GM19463 (cell line): ENCODE data around the gene LEFTY2.
"Not testable (repeated sequence)": the region's sequence is repeated elsewhere in the genome, so short reads cannot be mapped to it uniquely, and the experiment has no call there.

Experiments used
- ATAC-seq: cut with Tn5 transposase; IDR thresholded peaks from one replicate; pipeline ENCODE4 v1.9.1; 2021; ENCODE audit warnings: mild to moderate bottlenecking, moderate library complexity; ENCODE audit not compliant: unreplicated experiment

Gene LEFTY2

DNA sequence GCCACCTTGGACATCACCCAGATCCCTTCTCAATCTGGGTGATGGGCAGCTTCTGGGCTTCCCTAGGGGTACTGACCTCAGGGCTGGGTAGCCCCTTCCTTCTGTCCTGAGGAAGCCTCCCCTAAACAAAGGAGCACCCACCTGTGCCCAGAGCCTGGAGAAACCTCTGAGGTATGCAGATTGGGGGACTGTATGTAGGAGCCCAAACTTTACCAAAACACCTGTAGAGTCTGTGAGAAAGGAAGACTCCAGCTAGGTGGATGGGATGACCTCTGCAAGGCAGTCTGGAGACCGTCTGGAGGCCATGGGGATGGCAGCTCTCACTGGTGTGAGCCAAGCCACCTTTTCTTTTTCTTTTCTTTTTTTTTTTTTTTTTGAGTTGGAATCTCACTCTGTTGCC, 13.7 kb upstream of the LEFTY2 start:
- no peak for ATAC-seq

DNA sequence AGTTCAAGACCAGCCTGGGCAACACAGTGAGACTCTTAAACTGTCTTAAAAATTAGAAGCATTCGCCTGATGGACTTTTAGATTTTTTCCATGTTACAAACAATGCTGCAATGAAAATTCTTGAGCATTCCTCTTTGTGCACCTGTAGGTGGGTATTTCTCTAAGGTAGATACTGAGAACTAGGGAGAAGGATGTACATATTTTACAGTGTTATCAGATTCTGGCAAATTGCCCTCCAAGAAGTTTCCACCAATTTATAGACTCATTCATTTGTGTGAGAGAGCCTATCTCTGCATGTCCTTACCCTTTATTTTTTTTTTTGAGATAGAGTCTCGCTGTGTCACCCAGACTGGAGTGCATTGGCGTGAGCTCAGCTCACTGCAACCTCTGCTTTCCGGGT, 12.3 kb upstream of the LEFTY2 start:
- ATAC-seq = no peak

DNA sequence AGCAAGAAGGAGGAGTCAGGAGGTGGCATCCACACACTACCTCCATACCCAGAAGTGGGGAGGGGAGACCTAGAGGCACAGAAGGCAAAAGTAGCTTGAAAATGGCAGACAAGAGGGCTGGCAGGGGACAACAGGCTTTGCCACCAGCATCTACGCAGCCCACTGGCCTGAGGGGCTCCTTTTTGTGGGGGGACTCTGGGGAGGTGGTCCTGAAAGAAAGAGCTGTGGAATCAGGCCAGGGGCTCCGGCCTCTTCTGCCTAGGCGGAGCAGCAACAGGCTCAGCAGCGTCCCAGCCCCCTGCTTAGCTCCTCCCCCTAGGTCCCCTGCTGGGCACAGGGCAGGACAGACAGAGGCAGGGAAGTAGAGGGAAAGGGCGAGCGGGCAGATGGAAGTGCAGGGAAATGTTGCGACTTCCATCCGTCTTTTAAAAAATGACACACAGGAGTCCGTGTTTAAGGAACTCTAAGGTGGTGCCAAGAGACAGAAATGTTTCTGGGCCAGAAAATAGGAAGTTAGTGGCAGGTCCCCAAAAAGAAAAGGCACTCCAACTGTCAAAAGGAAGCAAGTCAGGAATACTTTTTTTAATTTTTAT, 10.0 kb upstream of the LEFTY2 start:
- no peak for ATAC-seq

DNA sequence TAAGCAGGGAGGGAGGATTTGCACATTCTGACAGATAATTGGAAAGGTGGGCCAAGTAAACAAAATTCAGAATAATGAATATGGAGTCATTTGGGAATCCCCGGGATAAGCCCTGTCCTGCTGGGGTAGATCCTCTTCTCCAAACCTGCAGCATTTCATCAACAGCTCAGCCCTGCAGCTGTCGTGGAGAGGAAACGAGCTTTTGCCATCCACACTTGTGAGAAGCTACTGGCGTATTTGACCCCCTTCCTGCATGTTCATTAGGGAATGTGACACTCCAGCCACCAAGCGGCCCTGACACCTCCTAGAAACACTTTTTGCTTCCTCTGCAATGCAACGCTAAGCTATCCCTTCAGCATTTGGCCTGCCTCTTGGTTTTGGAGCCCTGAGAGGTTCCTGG, 8.0 kb upstream of the LEFTY2 start:
- ATAC-seq = no peak

DNA sequence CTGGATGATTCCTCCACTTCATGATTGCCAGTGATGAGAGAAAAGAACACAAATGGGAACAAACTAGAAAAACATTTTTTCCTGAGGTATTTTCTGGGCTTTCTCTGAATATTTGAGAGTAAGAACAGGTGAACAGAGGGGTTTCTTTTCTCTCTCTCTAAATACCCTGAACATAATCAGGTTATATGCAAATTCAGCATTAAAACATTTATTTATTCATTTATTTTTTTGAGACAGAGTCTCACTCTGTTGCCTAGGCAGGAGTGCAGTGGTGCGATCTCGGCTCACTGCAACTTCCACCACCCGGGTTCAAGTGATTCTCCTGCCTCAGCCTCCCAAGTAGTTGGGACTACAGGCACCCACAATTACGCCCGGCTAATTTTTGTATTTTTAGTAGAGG, 5.8 kb upstream of the LEFTY2 start:
- ATAC-seq = no peak

DNA sequence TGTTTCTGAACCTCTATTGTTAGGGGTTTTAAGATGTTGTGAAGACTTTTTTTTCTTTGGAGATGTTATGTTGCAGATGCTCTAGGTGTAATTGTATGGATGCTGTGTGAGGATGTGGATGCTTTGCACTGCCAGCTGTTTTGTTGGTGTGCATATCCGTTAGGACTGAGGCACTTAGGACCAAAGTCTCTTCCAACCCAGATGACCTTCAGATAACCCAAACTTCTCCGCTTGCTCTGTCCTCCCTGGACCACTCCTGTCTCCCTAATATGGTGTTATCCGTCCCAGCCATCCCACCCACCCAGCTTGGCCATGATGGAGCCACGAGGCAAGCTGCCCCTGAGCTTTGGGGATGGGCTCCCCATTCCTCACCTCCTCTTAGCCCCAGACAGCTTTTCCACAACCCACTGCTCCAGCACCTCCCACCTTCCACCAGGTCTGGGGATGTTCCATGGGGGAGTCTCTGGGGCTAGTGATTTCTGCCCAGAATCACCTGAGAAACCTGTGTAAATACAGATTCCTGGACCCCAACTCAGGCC, 5.1 kb upstream of the LEFTY2 start:
- no peak for ATAC-seq

DNA sequence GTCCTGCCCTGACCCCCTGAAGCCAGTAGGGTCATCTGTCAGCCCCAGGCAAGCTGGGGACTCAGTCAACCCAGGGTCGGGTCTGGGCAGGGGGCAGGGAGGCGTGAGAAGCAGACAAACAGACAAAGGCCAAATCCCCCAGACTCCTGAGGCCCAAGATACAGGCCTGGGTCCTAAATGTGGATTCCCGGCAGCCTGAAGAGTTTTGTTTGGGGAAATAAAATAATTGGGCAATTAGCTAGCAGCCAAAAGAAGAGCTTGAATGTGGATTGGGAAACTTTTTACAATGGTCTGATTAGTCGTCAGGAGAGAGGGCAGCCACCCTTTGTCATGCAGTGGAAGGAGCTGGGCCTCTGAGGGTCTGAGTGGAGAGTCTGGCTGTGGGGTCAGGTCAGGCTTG, 4.5 kb upstream of the LEFTY2 start:
- no peak for ATAC-seq

DNA sequence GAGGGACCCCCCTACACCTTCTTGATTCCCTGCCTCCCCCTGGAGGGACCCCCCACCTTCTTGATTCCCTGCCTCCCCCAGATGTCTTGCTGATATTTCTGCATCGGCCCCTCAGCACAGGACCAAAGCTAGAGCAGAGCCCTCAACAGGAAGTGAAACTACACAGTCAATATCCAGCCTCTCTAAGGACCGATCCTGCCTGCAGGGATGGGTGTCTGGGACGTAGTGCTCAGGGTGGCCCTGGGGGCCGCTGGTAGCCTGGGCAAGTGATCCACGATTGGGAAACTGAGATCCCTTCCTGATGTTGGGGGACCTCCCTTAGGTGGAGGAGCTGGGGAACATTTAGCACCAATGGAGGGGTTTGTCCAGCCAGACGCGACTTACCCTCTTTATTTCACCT, 3.9 kb upstream of the LEFTY2 start:
- ATAC-seq = peak; percentile 66

DNA sequence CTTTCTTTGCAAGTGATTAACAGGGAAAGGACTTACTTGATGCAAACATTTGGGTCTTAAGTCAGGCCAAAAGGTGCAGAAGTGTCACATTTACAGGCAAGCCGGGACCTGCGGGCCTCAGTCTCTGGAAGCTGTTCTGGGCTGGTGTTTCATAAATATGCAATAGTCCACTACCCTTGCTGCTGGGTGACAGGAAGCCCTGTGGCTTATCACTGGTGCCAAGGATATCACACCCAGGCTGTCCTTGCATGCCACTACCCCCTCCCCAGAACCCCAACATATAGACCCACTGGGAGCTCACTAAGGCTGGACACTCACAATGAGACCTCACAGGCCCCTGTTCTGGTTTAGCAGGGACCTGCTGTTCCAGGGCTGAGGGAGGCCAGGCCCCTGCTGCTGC, 3.4 kb upstream of the LEFTY2 start:
- no peak for ATAC-seq

DNA sequence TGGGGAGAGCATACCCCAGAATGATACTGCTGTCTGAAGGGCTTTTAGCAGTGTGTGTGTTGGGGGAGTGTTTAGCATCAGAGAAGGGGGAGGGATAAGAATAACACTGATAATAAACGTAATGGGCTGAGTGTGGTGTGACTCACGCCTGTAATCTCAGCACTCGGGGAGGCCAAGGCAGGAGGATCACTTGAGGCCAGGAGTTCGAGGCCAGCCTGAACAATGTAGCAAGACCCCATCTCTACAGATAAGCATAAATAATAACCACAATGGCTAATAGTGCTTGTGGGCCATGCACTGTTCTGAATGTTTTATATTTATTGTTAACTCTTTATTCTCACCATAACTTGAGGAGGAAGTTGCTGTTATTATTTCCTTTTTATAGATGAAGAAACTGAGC, 2.6 kb upstream of the LEFTY2 start:
- no peak for ATAC-seq

DNA sequence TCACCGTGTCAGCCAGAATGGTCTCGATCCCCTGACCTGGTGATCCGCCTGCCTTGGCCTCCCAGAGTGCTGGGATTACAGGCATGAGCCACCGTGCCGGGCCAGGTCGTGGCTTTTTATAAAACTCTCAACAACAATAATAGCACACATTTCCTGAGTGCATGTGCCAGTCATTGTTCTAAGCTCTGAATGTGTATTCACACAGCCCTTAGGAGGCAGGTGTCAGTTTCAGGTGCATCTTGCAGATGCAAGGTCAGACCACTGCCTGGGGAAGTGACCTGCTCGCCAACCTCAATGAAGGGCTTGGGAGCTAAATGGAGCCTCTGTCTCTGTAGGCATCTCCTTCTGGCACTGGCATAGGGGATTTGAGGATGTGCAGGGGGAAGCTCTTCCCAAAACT, 1.6 kb upstream of the LEFTY2 start:
- ATAC-seq = peak; percentile 80

DNA sequence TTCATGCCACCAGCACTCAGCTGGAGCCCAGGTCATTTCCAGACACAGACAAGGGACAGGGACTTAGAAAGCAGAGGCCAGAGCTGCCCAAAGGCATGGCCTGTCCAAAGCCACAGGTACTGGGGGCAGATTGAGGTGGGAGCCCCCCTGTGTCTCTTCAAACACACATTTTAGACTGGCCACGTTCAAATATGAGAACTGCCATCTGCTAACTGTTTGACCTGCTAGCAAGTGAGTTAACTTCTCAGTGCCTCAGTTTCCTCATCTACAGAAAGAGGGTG, 862 bp upstream of the LEFTY2 start:
- no peak for ATAC-seq

DNA sequence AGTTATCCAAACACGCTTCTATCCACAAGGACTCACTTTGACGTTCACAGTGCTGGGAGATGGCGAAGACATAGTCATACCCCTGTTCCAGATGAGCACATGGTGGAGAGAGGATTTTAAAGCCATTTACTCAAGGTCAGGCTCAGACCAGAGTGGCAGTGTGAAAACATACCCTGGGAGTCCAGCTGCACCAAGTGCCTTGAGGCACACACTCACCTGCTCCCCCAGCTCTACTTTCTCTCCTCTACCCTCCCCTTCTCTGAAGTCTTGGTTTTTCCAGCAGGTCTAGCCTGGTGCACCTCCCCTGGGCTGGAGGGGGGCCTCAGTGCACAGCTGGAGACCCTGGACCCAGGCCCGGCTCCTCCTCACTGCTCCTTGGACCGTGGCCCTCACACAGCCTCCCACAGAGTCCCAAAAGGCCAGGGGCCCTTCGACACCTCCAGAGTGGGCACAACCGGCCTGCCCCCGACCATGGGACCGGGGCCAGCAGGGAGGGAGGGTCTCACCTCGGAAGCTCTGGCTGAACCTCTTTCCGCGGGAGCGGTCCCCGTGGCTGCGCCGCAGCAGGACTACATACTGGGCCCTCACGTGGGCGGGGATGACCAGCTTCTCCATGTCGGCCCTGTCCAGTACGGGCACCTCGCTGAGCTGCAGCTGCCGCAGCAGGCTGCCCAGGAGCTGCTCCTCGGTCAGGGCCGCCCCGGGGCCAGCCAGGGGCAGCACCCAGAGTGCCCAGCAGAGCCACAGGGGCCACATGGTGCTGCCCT, 452 bp downstream of the LEFTY2 start:
- ATAC-seq = no peak

DNA sequence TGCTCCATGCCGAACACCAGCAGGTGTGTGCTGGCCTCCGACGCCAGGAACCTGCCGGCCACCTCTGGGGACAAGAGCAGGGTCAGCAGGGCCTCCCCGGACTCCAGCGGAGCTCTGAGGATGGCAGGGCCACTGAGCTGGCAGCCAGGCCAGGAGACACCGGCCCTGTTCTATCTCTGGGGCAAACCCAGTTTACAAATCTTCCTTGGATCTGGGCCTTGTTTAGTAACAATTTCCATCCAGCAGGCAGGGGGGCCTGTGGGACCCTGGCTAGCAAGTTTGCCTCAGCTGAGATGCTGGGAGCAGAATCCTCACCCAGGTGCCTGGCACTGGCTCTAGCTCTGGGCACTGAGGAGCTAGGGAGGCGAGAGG, 1.1 kb downstream of the LEFTY2 start:
- not testable (repeated sequence) for ATAC-seq

DNA sequence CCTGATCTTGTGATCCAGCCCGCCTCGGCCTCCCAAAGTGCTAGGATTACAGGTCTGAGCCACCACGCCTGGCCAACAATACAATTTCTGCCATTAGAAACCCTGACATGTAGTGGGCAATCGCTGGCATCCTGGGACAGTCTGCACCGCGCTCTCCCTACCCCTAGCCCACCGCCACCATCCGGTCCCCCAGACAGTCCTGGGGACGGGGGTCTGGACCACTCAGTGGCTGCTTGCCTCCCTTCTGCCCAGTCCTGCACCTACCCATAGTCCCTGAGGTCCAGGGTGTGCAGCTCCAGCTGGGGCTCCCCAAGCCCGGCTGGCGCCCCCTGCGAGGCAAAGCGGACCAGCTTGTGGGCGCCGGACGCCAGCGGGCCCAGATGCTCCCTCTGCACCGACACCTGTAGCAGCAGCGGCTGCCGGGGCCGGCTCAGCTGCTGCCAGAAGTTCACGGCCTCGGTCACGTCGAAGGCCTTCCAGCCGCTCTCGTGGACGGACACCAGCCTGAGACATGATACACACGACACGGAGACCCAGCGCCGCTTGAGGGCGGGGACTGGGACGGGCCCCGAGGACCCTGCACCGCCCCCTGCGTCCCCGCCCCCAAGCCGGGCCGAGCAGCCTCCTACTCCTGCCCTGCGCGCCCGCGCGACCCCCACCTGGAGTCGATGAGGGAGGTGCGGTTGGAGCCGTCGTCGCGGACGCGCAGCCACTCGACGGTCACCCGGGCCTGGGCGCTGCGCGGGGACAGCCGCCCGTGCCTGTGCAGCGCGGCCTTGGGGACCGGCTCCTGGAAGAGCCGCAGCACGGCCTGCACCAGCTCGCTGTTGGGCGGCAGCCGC, 1.7 kb downstream of the LEFTY2 start:
- ATAC-seq = not testable (repeated sequence)

DNA sequence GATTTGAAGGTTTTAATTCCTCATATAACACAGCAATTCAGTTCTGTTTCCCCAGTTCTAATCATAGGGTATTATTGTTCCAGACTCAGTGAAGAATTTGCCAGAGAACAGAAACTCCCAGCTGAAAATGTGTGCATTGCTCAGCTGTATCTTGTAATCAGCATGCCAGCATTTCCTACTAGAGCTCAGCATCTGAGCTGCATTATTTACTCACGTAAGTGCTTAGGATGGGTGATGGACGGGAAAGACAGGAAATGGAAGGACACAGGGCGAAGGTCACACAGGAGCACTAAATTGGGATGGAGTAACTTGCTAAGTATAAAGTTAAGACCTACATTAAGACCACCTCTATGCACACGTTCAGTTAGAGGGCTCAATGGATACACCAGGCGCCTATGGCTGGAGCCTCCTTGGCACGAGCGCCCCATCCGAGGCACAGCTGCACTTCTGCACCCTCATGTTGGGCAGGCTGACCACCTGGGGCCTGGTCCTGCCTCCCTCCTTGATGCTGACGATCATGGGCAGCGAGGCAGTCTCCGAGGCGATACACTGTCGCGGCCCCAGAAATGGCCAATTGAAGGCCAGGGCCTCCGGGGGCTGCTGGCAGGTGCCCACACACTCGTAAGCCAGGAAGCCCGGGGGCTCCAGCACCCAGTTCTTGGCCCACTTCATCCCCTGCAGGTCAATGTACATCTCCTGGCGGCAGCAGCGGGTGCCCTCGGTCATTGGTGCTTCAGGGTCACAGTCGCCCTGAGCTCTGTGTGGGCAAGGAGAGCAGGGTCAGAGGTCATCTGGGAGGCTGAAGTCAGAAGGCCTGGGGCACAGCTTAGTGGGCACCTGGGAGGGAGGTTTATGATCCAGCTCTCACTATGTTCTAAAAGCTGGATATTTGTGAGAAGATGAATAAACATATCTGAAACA, 3.7 kb downstream of the LEFTY2 start:
- no peak for ATAC-seq

DNA sequence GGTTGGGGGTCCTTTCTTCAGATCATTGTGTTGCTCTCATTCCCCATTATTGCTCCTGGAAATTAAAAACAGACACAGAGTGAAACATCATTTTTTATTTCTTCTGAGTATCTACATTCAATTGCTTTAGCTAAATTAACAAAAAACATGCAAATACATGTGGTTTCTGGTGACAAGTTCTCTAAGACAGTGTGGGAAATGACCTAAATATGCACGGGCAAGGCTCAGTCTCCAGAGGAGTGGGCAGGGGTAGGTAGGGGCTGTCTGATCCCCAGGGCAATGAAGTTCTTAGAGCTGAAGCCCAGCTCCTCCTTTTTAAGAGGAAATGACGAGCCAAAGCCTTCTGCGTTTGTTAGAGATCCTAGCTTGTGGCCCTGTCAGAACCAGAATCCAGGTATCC, 4.5 kb downstream of the LEFTY2 start:
- no peak for ATAC-seq

DNA sequence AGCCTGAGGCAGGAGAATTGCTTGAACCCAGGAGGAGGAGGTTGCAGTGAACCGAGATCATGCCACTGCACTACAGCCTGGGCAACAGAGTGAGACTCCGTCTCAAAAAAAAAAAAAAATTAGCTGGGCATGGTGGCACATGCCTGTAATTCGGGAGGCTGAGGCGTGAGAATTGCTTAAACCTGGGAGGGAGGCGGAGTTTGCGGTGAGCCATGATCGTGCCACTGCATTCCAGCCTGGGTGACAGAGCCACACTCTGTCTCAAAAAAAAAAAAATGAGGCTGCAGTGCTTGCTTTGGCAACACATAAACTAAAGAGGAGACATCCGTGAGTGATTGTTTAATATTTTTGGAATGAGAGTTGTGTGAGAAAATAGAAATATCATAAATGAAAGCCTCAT, 4.9 kb downstream of the LEFTY2 start:
- not testable (repeated sequence) for ATAC-seq

DNA sequence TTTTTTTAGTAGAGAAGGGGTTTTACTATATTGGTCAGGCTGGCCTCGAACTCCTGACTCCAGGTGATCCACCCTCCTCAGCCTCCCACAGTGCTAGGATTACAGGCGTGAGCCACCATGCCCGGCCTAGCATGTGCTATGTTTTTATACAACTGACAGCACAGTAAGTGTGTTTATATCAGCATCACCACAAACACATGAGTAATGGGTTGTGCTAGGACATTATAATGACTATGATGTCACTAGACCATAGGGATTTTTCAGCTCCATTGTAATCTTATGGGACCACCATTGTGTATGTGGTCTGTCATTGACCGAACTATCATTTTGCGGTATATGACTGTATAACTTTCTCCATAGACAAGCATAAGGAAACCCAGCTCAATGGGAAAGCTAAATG, 6.3 kb downstream of the LEFTY2 start:
- ATAC-seq = no peak

DNA sequence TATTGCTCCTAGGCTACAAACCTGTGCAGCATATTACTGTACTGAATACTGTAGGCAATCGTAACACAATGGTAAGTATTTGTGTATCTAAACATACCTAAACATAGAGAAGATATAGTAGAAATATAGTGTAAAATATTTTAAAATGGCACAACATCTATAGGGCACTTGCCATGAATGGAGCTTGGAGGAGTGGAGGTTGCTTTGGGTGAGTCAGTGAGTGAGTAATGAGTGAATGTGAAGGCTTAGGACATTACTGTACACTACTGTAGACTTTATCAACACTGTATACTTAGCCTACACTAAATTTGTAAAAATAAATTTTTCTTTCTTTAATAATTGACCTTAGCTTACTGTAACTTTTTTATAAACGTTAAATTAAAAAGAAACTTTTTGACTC, 7.9 kb downstream of the LEFTY2 start:
- no peak for ATAC-seq
